Posterior vena cava (tissue), 2 donors: ENCODE measurements around the gene IFNA1. TPM values are rescaled to one million over a fixed set of nuclear protein-coding genes. Genes with fewer than 3 reads are reported as not detected.

ENCODE experiments used
- DNase-seq: peaks from one replicate; pipeline ENCODE4 v3.0.0-alpha.2; 2020; ENCODE audit warnings: low spot score
- intact Hi-C, 2 donors: fragments of 100-400 bp; cut with DNase I; formaldehyde crosslinking; loops; one replicate each; pipeline versions ENCODE4 v1.14.1 to v1.14.2; 2022 to 2023
- long read RNA-seq, 2 donors: library from polyadenylated mRNA; unstranded; transcript quantifications; one replicate each; pipeline ENCODE4 v2.0.0, GENCODE V29; 2020 to 2021
- total RNA-seq, 2 donors: library from RNA; stranded (reverse); fragmentation: NEBNext Ultra II Directional; extraction: Animal tissue kit (Norgen Biotek cat#: 25700); gene quantifications; one replicate each; pipeline ENCODE4 v1.2.1, GENCODE V29; 2021
- donor health status: DM: yes; HTN: yes; CAD: no.
- donor health status: DM: yes; HTN: yes; CAD: no.

The IFNA1 gene
- not detected for total RNA-seq
- long read RNA-seq, donor 1, result 0 reads
- long read RNA-seq, donor 2, result 0 reads

DNA sequence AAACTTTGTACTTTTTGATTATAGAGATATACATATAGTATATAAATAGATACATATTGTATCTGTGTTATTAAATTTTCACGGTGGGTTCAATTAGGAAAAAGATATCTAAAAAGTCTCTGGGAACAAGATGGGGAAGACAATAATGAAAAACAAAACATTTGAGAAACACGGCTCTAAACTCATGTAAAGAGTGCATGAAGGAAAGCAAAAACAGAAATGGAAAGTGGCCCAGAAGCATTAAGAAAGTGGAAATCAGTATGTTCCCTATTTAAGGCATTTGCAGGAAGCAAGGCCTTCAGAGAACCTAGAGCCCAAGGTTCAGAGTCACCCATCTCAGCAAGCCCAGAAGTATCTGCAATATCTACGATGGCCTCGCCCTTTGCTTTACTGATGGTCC lies at the start of gene IFNA1:
TSS of gene IFNA1 (plus strand) at position 301 of the 400 bp plus-strand sequence. CDS start at position 370, 69 bp downstream.
- intact Hi-C loops, result no loop called here
- DNase-seq, result no peak

GRCh38 chr9:21392270-21392669 lies 48.0 kb upstream of the IFNA1 start:
- no peak for DNase-seq
- intact Hi-C loops, result loop anchor here in 1 of 2 donors (10.0 kb wide), 1 partner anchor 67 kb away; no protein-coding TSS in a partner anchor

- no peak for DNase-seq
- intact Hi-C loops, result loop anchor here in 1 of 2 donors (10.0 kb wide), 1 partner anchor 71 kb away; no protein-coding TSS in a partner anchor
Measured at GRCh38 chr9:21395778-21396717, 44.2 kb upstream of the IFNA1 start.

DNA sequence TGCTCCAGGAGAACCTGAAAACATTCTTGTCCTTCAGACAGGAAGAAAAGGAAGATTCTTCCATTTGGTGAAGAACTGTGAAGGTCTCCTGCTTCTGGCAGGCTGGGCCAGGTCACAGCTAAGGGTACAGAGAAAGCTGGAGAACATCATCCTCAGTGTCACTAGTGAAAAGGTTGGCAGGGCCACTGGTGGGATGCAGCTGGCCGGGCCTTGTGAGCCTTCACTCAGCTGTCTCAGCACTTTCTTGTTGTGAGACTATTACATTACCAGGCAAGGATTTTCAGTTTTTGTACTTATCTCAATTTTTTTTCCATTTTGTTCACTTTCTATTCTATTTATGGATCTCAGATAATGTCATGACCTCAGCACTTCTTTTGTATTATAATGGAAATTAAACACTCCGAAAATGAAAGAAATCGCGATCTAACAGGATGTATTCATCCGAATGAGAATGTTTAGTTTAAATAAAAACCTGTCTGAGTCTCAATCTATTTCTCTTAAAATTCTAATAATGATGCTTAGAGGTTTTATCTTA lies 41.2 kb upstream of the IFNA1 start:
- DNase-seq, result no peak
- intact Hi-C loops, result loop anchor here in 1 of 2 donors (10.0 kb wide), 1 partner anchor 74 kb away; no protein-coding TSS in a partner anchor

DNA sequence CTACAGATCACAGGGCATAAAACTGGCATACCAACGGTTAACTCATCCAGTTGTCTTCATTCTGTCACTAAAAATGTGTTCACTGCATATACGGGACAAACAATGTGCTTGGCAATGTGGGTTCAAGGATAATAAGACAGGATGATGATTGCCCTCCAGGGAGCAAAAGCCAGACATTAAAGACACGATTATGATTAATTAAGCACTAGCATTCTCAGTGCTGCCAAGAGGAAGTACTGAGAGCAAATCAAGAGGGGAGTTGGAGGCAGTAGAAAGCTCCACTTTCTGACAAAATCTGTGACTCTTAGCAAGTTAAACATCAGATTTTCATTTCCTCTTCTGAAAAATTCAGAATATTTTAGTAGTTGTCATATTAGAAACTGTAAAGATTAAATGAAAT lies 40.3 kb upstream of the IFNA1 start:
- intact Hi-C loops, result loop anchor here in 1 of 2 donors (10.0 kb wide), 1 partner anchor 75 kb away; no protein-coding TSS in a partner anchor
- no peak for DNase-seq

- DNase-seq, result no peak
Measured at GRCh38 chr9:21402386-21403251, 37.6 kb upstream of the IFNA1 start.

GRCh38 chr9:21404146-21404545 lies 36.1 kb upstream of the IFNA1 start:
- intact Hi-C loops, result no loop called here
- no peak for DNase-seq

More at GRCh38 chr9:21402386-21403251, 37.6 kb upstream of the IFNA1 start:
- intact Hi-C loops, result no loop called here

DNA sequence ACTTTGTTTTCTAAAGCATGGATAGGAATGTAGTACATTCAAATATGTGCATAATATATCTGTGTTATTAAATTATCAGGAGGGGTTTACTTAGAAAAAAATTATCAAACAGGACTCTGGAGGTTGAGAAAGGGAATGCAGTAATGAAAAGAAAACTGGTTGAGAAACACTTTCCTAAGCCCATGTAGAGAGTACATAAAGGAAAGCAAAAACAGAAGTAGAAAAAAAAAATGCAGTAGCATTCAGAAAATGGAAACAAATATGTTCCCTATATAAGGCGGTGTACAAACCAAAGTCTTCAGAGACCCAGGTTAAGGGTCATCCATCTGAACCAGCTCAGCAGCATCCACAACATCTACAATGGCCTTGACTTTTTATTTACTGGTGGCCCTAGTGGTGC lies 31.4 kb upstream of the IFNA1 start, which contains the start of gene IFNA8:
TSS of gene IFNA8 (plus strand) at position 301 of the 400 bp plus-strand sequence. CDS start at position 361, 60 bp downstream.
- DNase-seq, result no peak
- intact Hi-C loops, result no loop called here

GRCh38 chr9:21412107-21412506 lies 28.1 kb upstream of the IFNA1 start:
- intact Hi-C loops, result no loop called here
- DNase-seq, result no peak

GRCh38 chr9:21413151-21413550 lies 27.1 kb upstream of the IFNA1 start:
- intact Hi-C loops, result no loop called here
- DNase-seq, result no peak

- DNase-seq, result no peak
- intact Hi-C loops, result no loop called here
Measured at GRCh38 chr9:21413624-21414023, 26.6 kb upstream of the IFNA1 start.

- intact Hi-C loops, result no loop called here
- no peak for DNase-seq
Measured at GRCh38 chr9:21414220-21414940, 25.9 kb upstream of the IFNA1 start.

DNA sequence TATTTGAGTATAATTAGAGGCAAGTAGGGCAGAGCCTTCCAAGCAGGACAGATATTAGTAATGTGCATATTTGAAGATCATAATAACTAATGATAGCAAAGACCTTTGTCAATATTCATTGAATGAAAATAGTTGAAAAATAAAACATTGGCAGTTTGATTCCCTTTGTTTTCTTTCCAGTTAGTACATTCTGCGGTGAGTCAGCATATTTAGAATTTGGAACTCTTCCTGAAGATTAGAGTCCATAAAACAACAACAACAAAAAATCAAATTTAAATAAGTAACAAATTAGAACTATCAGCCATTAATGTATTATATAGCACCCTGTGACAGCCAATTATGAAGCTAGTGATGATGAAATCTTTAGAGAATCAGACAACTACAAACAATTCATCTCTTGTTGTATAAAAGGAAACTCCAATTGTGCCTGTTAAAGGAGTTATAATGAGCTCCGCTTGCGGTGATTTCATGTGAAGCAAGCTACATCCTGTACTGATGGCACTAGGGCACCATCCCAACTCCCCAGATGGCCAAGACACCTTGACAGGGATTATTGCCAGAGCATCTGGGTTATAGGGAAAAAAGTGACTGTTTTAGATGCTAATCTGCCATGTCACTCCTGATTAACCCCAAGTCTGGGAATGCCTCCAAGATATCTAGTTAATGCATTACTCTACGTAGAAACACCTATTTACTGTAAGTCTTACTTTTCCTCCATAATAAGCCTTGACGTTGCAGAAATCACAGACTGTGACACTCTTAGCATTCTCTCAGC lies 24.6 kb upstream of the IFNA1 start:
- intact Hi-C loops, result no loop called here
- DNase-seq, result no peak

DNA sequence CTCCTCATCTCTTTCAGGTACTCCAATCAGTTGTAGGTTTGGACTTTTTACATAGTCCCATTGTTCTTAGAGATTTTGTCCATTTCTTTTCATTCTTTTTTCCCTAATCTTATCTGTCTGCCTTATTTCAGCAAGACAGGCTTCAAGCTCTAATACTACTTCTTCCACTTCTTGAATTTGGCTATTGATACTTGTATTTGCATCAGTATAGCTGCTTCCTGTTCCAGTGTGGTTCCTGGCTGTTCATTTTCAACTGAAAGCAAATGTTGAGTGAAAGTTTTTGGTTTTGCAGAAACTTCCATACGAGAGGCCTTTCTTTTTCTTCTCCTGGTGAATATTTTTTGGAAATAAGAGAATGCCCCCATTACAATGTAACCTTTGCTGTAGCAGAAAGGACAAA lies 12.0 kb upstream of the IFNA1 start:
- no peak for DNase-seq
- intact Hi-C loops, result no loop called here

GRCh38 chr9:21429191-21429590 lies 11.0 kb upstream of the IFNA1 start:
- intact Hi-C loops, result no loop called here
- no peak for DNase-seq

DNA sequence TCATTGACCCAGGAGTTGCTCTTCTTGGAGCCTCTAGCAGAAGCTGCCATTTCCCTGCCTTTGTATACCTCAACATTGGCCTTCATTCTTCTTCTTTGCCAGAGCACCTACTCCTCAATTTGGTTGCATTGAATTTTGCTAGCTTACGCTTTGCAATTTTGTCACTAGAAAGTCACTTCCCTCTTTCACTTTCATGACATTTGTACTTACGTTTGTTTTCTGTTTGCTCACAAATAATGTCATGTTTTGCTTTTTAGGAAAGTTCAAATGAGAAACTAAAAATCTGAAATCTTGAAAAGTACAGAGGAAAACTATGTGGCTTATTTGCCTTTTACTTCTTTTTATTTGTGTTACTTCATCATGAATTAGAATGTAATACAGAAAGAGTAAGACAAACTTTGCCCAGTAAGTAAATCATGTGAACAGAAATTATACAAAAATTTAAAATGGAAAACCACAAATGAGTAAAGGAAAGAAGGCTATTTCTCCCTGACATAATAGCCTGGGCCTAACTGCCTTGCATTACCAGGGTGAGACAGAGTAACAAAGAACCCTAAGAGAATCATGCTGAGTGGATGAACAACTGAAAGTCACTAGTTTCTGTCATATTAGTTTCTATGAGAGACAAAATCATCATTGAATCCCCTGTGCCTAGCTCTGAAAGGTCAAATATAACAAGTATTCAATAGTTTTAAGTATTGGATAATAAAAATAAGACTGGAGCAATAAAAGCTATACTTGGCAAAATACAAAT lies 7.4 kb upstream of the IFNA1 start:
- no peak for DNase-seq
- intact Hi-C loops, result no loop called here
